Kidney (tissue), 14 donors: ENCODE data around the gene GOLT1B. TPM values are rescaled to one million over a fixed set of nuclear protein-coding genes. Genes with fewer than 3 reads are reported as not detected.

Experiments
- DNase-seq, 5 donors: peaks; one replicate each; pipeline ENCODE4 v3.0.0-alpha.2; 2013 to 2020
- FAIRE-seq: peaks from 2 replicates; lab custom pipeline; 2012; peaks lifted over from hg19 to GRCh38; lab: Jason Lieb, UNC
- H3K27ac ChIP-seq, 2 donors: one replicate each; pipeline ENCODE4 v1.7.0; 2013; ENCODE audit warnings: low read depth in 2 of 2, low read length in 2 of 2, inconsistent platforms in 1 of 2
- H3K27me3 ChIP-seq: one replicate; pipeline ENCODE4 v1.7.1; 2013; ENCODE audit warnings: low read length, inconsistent platforms; ENCODE audit not compliant: control insufficient read depth, insufficient read depth
- H3K36me3 ChIP-seq, 3 donors: one replicate each; pipeline versions ENCODE4 v1.7.0 to v1.7.1; 2013; ENCODE audit warnings: low read length in 3 of 3, control low read depth in 1 of 3, inconsistent platforms in 1 of 3; ENCODE audit not compliant: insufficient read depth in 3 of 3, control insufficient read depth in 2 of 3
- H3K4me1 ChIP-seq, 3 donors: one replicate each; pipeline versions ENCODE4 v1.7.0 to v1.7.1; 2013; ENCODE audit warnings: low read length in 3 of 3, inconsistent platforms in 1 of 3, low read depth in 1 of 3; ENCODE audit not compliant: control insufficient read depth in 2 of 3, insufficient read depth in 2 of 3
- H3K4me3 ChIP-seq, 3 donors: one replicate each; pipeline versions ENCODE4 v1.7.0 to v1.8.1; 2013; ENCODE audit warnings: low read length in 3 of 3, control low read depth in 1 of 3, inconsistent platforms in 1 of 3
- H3K9ac ChIP-seq, 3 donors: one replicate each; pipeline versions ENCODE4 v1.7.0 to v1.7.1; 2013; ENCODE audit warnings: low read length in 3 of 3, control low read depth in 1 of 3, inconsistent platforms in 1 of 3
- H3K9me3 ChIP-seq, 3 donors: one replicate each; pipeline versions ENCODE4 v1.7.0 to v1.7.1; 2013; ENCODE audit warnings: low read length in 3 of 3, control low read depth in 1 of 3, inconsistent platforms in 1 of 3; ENCODE audit not compliant: control insufficient read depth in 2 of 3, insufficient read depth in 1 of 3
- CTCF ChIP-seq: IDR thresholded peaks from 3 replicates; pipeline ENCODE4 v1.5.1; 2012; ENCODE audit warnings: mild to moderate bottlenecking, moderate library complexity, borderline replicate concordance; ENCODE audit not compliant: insufficient read depth; ENCODE audit errors: extremely low read depth
- intact Hi-C: fragments of 100-400 bp; cut with DNase I; formaldehyde crosslinking; loops from one replicate; pipeline ENCODE4 v1.11.1; 2022
- polyA plus RNA-seq: library from polyadenylated mRNA; stranded (reverse); fragments of 350-450 nt; fragmentation: Illumina TruSeq; extraction: RNeasy Lipid Tissue Mini Kit (QIAGEN cat#74804); gene quantifications from one replicate; pipeline ENCODE4 v1.2.3, GENCODE V29; 2014; ENCODE audit warnings: low read depth, low replicate concordance; ENCODE audit not compliant: insufficient read depth
- total RNA-seq: library from RNA; stranded (reverse); fragmentation: NEBNext Ultra II Directional; extraction: Animal tissue kit (Norgen Biotek cat#: 25700); gene quantifications from one replicate; pipeline ENCODE4 v1.2.1, GENCODE V29; 2021
- donor health status: control.
- donor health status: control.
- donor health status: control.
- donor health status: control.
- donor health status: control.
- donor health status: DM: yes; HTN: yes; CAD: no.
- donor health status: Normal renal cell carcinoma (clear cell type).

GOLT1B gene
- total and polyA plus RNA-seq, 2 donors from 2014 or later: 15.7 to 28.9 TPM

GRCh38 chr12:21518451-21518850 is 16.9 kb downstream of the GOLT1B start:
- H3K36me3 ChIP-seq: peaks cover 0 to 19% (median 2%) of the 10 kb centered on the region in 3 donors

GRCh38 chr12:21521541-21521940 is 20.0 kb downstream of the GOLT1B start:
- Histone ChIP-seq H3K27ac (no peak overlapping the region), H3K4me3 (no peak overlapping the region), H3K9me3 (no peaks in the 10 kb centered on the region), H3K4me1 (no peaks in the 10 kb centered on the region), H3K27me3 (no peaks in the 10 kb centered on the region), H3K36me3 (no peaks in the 10 kb centered on the region), H3K9ac (peak overlapping the region in 1 of 3 donors; percentile 2)
- no peak for TF ChIP-seq CTCF
- intact Hi-C loops: no loop called here
- DNase-seq (no peak), FAIRE-seq (no peak)

More at GRCh38 chr12:21518451-21518850, 16.9 kb downstream of the GOLT1B start:
- DNase-seq (no peak), FAIRE-seq (no peak)
- no peak overlapping the region for H3K9ac ChIP-seq
- no peak for TF ChIP-seq CTCF
- H3K27ac ChIP-seq: no peak overlapping the region
- H3K27me3 ChIP-seq: no peaks in the 10 kb centered on the region
- no peaks in the 10 kb centered on the region for H3K4me1 ChIP-seq
- no peaks in the 10 kb centered on the region for H3K9me3 ChIP-seq
- intact Hi-C loops: no loop called here
- no peak overlapping the region for H3K4me3 ChIP-seq

GRCh38 chr12:21523148-21523547 is 21.6 kb downstream of the GOLT1B start:
- FAIRE-seq: no peak

More at GRCh38 chr12:21523148-21523547, 21.6 kb downstream of the GOLT1B start:
- no peak overlapping the region for H3K27ac ChIP-seq
- H3K4me3 ChIP-seq: no peak overlapping the region
- H3K27me3 ChIP-seq: no peaks in the 10 kb centered on the region
- no peaks in the 10 kb centered on the region for H3K9me3 ChIP-seq
- H3K36me3 ChIP-seq: no peaks in the 10 kb centered on the region
- H3K9ac ChIP-seq: no peak overlapping the region
- intact Hi-C loops: no loop called here
- no peaks in the 10 kb centered on the region for H3K4me1 ChIP-seq
- TF ChIP-seq CTCF: no peak
- no peak for DNase-seq
